HepG2 (cell line): ENCODE measurements around the gene CACHD1. TPM values are rescaled to one million over a fixed set of nuclear protein-coding genes. Genes with fewer than 3 reads are reported as not detected.

ENCODE experiments used
- ATAC-seq: fragments of 200-7000 bp; cut with Tn5 transposase; 3 replicates; pipeline ENCODE4 v1.9.1; 2020; ENCODE audit warnings: mild to moderate bottlenecking, moderate library complexity
- BruUV-seq: library from RNA; stranded (reverse); fragments of 400-500 nt; replicated peaks from 2 replicates; lab custom pipeline; 2021; lab: Mats Ljungman, UMichigan
- CTCF ChIA-PET: fragments of 300-600 bp; formaldehyde crosslinking; extraction: SDS; loops from one replicate; lab custom pipeline; 2021; ENCODE audit warnings: low total read pairs, inconsistent platforms, low intra/inter-chr PET ratio; lab: Yijun Ruan, JAX
- POLR2A ChIA-PET: fragments of 350-600 bp; sonication (Branson Sonifier 250); formaldehyde crosslinking; loops from one replicate; lab custom pipeline; 2020; ENCODE audit warnings: antibody characterized with exemption, inconsistent platforms; lab: Yijun Ruan, JAX
- DNase-seq: peaks from one replicate; pipeline ENCODE4 v3.0.0-alpha.2; 2015; ENCODE audit warnings: low spot score
- FAIRE-seq: peaks from 3 replicates; lab custom pipeline; 2011; peaks lifted over from hg19 to GRCh38; lab: Jason Lieb, UNC
- H2AFZ ChIP-seq: one replicate; pipeline ENCODE4 v1.6.1; 2011; ENCODE audit warnings: low read length, inconsistent platforms
- H3K27ac ChIP-seq: fragments of 300-600 bp; 3 replicates; pipeline ENCODE4 v1.8.0; 2011; ENCODE audit warnings: mixed run types, mild to moderate bottlenecking, mixed read lengths, low read length, inconsistent platforms; ENCODE audit not compliant: insufficient read depth; ENCODE audit errors: extremely low read length
- H3K27me3 ChIP-seq, 2 experiments: fragments of 200-600 bp in 1 of 2; 2 replicates in 1 of 2; 3 replicates in 1 of 2; pipeline versions ENCODE4 v1.6.0 to v1.8.0; 2011; ENCODE audit warnings: low read length in 2 of 2, mild to moderate bottlenecking in 2 of 2, moderate library complexity in 2 of 2, inconsistent platforms in 1 of 2; ENCODE audit not compliant: insufficient read depth in 2 of 2, control insufficient read depth in 1 of 2
- H3K36me3 ChIP-seq, 2 experiments: fragments of 200-600 bp in 1 of 2; replicated peaks in 1 of 2; 2 replicates in 1 of 2; 3 replicates in 1 of 2; pipeline versions ENCODE4 v1.5.1 to v1.8.0; 2011; ENCODE audit warnings: low read length in 2 of 2, inconsistent platforms in 1 of 2; ENCODE audit not compliant: insufficient read depth in 2 of 2, control insufficient read depth in 1 of 2
- H3K4me1 ChIP-seq: 2 replicates; pipeline ENCODE4 v1.5.1; 2012; ENCODE audit warnings: low read length, inconsistent platforms; ENCODE audit not compliant: insufficient read depth
- H3K4me2 ChIP-seq: 2 replicates; pipeline ENCODE4 v1.6.0; 2011; ENCODE audit warnings: low read depth, low read length, inconsistent platforms
- H3K4me3 ChIP-seq, 3 experiments: fragments of 200-600 bp in 1 of 3; sonication (generic), shearing (Covaris generic) in 1 of 3; replicated peaks in 1 of 3; 2 replicates each; pipeline ENCODE4 v1.5.1; 2011 to 2016; ENCODE audit warnings: low read length in 3 of 3, inconsistent platforms in 2 of 3, low read depth in 2 of 3, mild to moderate bottlenecking in 2 of 3, control low read depth in 1 of 3, mixed read lengths in 1 of 3; ENCODE audit not compliant: insufficient read depth in 1 of 3
- H3K79me2 ChIP-seq: one replicate; pipeline ENCODE4 v1.6.1; 2011; ENCODE audit warnings: low read length, inconsistent platforms; ENCODE audit not compliant: insufficient read depth
- H3K9ac ChIP-seq: 2 replicates; pipeline ENCODE4 v1.6.0; 2011; ENCODE audit warnings: mild to moderate bottlenecking, low read depth, low read length, inconsistent platforms; ENCODE audit not compliant: insufficient read depth
- H3K9me3 ChIP-seq: 2 replicates; pipeline ENCODE4 v1.5.1; 2012; ENCODE audit warnings: mild to moderate bottlenecking, low read length
- H4K20me1 ChIP-seq: 2 replicates; pipeline ENCODE4 v1.6.0; 2011; ENCODE audit warnings: inconsistent platforms, mild to moderate bottlenecking, low read length, moderate library complexity; ENCODE audit not compliant: insufficient read depth
- GATA4 ChIP-seq: sonication (generic); IDR thresholded peaks from 2 replicates; pipeline ENCODE4 v1.6.1; 2016; ENCODE audit warnings: antibody characterized with exemption, low read depth, borderline replicate concordance
- SIX1 ChIP-seq: sonication (generic); formaldehyde crosslinking; IDR thresholded peaks from 2 replicates; pipeline ENCODE4 v1.4.0; 2020; ENCODE audit warnings: missing genetic modification reagents, borderline replicate concordance
- STAG1 ChIP-seq: sonication (generic); formaldehyde crosslinking; IDR thresholded peaks from 2 replicates; pipeline ENCODE4 v1.4.0; 2020; ENCODE audit warnings: missing genetic modification reagents
- ZFX ChIP-seq: sonication (generic); formaldehyde crosslinking; IDR thresholded peaks from 2 replicates; pipeline ENCODE4 v1.4.0; 2020; ENCODE audit warnings: mild to moderate bottlenecking, low read depth, missing genetic modification reagents, moderate library complexity
- ZNF280B ChIP-seq: sonication (generic); formaldehyde crosslinking; IDR thresholded peaks from 2 replicates; pipeline ENCODE4 v1.5.0; 2020; ENCODE audit warnings: missing genetic modification reagents, mild to moderate bottlenecking, borderline replicate concordance
- WGBS: methylation state at CpG from one replicate; pipeline ENCODE4 v1.1.6; 2017; ENCODE audit warnings: low lambda C conversion rate; 5-methylcytosine and 5-hydroxymethylcytosine counted together
- in situ Hi-C: cut with HindIII; loops from 2 replicates; pipeline ENCODE4 v1.10.0; 2017; ENCODE audit warnings: low pct_unique_long_range_greater_than_20kb; ENCODE audit not compliant: extremely low pct_ligation_motif_present
- intact Hi-C: fragments of 100-400 bp; cut with micrococcal nuclease; formaldehyde crosslinking; loops from one replicate; pipeline ENCODE4 v1.10.0; 2022; ENCODE audit not compliant: unreplicated experiment
- polyA plus RNA-seq, 8 experiments: library from polyadenylated mRNA; depleted of rRNA in 3 of 8; stranded (reverse) in 7 of 8; unstranded in 1 of 8; fragments of >200 nt; fragmentation: Illumina TruSeq in 4 of 8; extraction: Trizol in 4 of 8; gene quantifications; 2 replicates each; pipeline versions ENCODE4 v1.2.1 to v1.2.3, GENCODE V29; 2011 to 2016; ENCODE audit warnings: low read depth in 4 of 8, missing spikeins in 1 of 8, mixed read lengths in 1 of 8; ENCODE audit not compliant: insufficient read depth in 1 of 8
- total RNA-seq, 5 experiments: library from RNA; depleted of rRNA; stranded (reverse); fragments of >200 nt; fragmentation: Illumina TruSeq; extraction: Trizol; gene quantifications; 2 replicates each; pipeline ENCODE4 v1.2.3, GENCODE V29; 2016; ENCODE audit warnings: low read depth in 1 of 5

CACHD1 gene
- total and polyA plus RNA-seq, 2 of the 13 experiments (the other 11 are each of a cell fraction or from before 2014, with no cell fraction given): 0.11 TPM; not detected in 1

DNA sequence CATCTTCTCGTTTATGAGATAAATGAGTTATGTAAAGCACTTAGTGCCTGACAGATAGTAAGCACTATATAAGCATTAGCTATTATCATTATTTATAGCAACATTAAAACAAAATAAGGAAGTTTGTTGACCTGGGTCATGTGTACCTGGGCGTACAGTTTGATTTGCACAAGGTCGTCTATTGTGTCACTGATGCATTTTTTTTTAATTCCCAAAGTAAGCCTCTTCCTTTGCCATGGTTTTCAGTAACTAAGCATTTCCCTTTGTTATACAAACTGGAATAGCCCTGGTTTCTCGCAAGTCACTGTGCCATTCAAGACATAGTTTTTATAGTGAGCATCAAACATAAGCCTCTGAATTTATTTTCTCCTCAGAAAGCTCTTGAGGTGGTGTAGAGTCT is 72.2 kb downstream of the CACHD1 start:
- peaks cover 0 to 3% of the 10 kb centered on the region in 2 experiments; a peak in 1 of 5 replicates for H3K27me3 ChIP-seq
- in situ Hi-C loops: no loop called here
- H4K20me1 ChIP-seq: no peaks in the 10 kb centered on the region
- FAIRE-seq: no peak
- peaks cover 2% of the 10 kb centered on the region for H3K4me1 ChIP-seq
- H2AFZ ChIP-seq: no peak overlapping the region
- no peaks in the 10 kb centered on the region for H3K9me3 ChIP-seq
- no peak overlapping the region for H3K27ac ChIP-seq
- no TSS peak for BruUV-seq
- no peaks in the 10 kb centered on the region for H3K79me2 ChIP-seq
- no peak for ATAC-seq
- no peak for DNase-seq
- TF ChIP-seq STAG1 (CRISPR knock-in tag) (no peak), SIX1 (CRISPR knock-in tag) (no peak), GATA4 (no peak), ZNF280B (CRISPR knock-in tag) (no peak)
- POLR2A ChIA-PET: no interaction called here
- no peak overlapping the region for H3K4me3 ChIP-seq
- WGBS: 32% methylated on average over 4 of the region's 4 CpGs
- intact Hi-C loops: no loop called here
- H3K9ac ChIP-seq: no peak overlapping the region
- no peak overlapping the region for H3K4me2 ChIP-seq
- H3K36me3 ChIP-seq: no peaks in the 10 kb centered on the region
- CTCF ChIA-PET: no interaction called here

GRCh38 chr1:64543831-64544230 is 73.9 kb downstream of the CACHD1 start:
- Histone ChIP-seq H3K36me3 (no peaks in the 10 kb centered on the region), H3K79me2 (no peaks in the 10 kb centered on the region), H3K4me3 (no peak overlapping the region), H2AFZ (no peak overlapping the region), H3K27ac (no peak overlapping the region), H3K27me3 (peaks cover 0 to 10% of the 10 kb centered on the region in 2 experiments; a peak in 2 of 5 replicates), H3K4me2 (no peak overlapping the region), H3K9ac (no peak overlapping the region), H4K20me1 (no peaks in the 10 kb centered on the region), H3K9me3 (no peaks in the 10 kb centered on the region), H3K4me1 (no peaks in the 10 kb centered on the region)
- in situ Hi-C loops: no loop called here
- WGBS: 51% methylated on average over 4 of the region's 4 CpGs
- ChIA-PET POLR2A (no interaction called here), CTCF (no interaction called here)
- DNase-seq (no peak), ATAC-seq (no peak), FAIRE-seq (no peak)
- intact Hi-C loops: no loop called here
- no TSS peak for BruUV-seq
- no peak for TF ChIP-seq ZFX
